HT1080 (cell line): ENCODE data around the gene LHFPL3. TPM values are rescaled to one million over a fixed set of nuclear protein-coding genes. Genes with fewer than 3 reads are reported as not detected.
A peak's percentile ranks its signal among the peaks of the same experiment; 100 is the strongest.
"Not testable (repeated sequence)": the region's sequence is repeated elsewhere in the genome, so short reads cannot be mapped to it uniquely, and the experiment has no call there.

Experiments
- DNase-seq: peaks from one replicate; pipeline ENCODE4 v3.0.0-alpha.2; 2015; ENCODE audit warnings: low read depth
- polyA plus RNA-seq, 2 experiments: library from polyadenylated mRNA; depleted of rRNA; stranded (reverse); fragments of >200 nt; gene quantifications; 2 replicates each; pipeline ENCODE4 v1.2.3, GENCODE V29; 2015
- total RNA-seq: library from RNA; depleted of rRNA; stranded (reverse); fragments of >200 nt; shearing (Covaris generic); gene quantifications from 2 replicates; pipeline ENCODE4 v1.2.3, GENCODE V29; 2014; rRNA removed

LHFPL3 gene
- total RNA-seq: not detected in 2 replicates
- not detected in 2 replicates for polyA plus RNA-seq (2015; cell fraction: cytosol; rRNA removed)
- polyA plus RNA-seq (2015; cell fraction: nucleus; rRNA removed): not detected in 2 replicates

DNA sequence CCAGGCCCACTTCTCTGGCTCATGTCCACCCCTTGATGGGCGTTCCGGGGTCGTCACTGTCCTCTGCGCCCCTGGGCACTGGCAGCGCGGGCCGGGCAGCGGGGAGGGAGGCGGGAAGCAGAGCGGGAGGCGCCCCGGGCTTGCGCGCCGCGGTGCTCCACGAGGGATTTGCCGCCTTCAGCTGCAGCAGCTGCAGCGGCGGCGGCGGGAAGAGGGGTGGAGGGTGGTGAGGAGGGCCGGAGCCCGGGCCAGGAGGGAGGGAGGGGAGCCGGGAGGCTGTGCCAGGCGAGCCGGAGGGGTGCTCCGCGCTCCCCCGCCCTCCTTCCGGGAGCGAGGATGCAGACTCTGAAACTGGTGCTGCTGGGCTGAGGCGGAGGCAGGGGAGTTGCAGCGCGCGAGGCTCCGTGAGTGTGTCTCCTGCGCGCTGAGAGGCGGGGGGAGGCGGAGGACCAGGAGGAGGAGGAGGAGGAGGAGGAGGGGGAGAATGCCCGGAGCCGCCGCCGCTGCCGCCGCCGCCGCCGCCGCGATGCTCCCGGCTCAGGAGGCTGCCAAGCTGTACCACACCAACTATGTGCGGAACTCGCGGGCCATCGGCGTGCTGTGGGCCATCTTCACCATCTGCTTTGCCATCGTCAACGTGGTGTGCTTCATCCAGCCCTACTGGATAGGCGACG is at the start of gene LHFPL3:
Gene LHFPL3 (plus strand): TSS at position 308 of the 674 bp plus-strand sequence.
- DNase-seq: no peak

DNA sequence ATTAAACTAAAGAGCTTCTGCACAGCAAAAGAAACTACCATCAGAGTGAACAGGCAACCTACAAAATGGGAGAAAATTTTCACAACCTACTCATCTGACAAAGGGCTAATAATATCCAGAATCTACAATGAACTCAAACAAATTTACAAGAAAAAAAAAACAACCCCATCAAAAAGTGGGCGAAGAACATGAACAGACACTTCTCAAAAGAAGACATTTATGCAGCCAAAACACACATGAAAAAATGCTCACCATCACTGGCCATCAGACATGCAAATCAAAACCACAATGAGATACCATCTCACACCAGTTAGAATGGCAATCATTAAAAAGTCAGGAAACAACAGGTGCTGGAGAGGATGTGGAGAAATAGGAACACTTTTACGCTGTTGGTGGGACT is 46.7 kb upstream of the LHFPL3 start:
- DNase-seq: not testable (repeated sequence)

DNA sequence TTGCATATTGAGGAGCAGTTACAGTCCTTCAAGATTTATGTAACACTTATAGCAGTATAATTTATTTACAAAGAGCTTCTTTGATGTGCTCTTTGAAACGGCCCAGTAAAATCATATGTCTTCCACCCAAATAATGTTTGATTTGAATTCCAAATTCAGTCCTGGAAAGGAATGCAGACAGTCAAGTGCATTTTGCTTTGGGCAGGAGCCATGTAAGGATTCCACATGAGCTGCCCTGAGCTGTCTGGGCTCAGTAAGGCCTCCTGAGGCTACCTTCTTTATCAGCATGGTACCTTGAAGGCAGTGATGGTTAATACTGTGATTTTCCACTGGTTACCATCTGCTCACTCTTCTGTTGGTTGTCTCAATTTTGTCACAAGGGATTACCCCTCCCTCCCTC is 41.6 kb upstream of the LHFPL3 start:
- DNase-seq: no peak

GRCh38 chr7:104288137-104288536 is 40.3 kb upstream of the LHFPL3 start:
- no peak for DNase-seq

DNA sequence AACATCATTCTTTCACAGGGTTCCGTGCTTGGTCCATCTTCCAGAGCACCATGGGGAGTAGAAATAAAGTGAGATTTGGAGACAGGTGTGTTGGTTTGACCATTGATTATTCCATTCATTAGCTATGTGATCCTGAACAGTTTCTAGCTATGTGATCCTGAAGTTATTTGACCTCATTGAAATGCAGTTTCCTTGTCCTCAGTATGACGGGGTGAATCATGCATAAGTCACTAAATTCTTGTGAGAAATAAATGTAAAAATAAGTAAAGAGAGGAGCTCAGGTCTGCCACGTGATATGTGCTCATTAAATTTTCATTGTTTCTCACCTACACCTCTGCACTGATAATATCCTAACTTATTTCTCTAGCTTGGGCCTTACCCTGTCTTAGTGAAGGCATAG is 34.1 kb upstream of the LHFPL3 start:
- no peak for DNase-seq

- DNase-seq: no peak
Observed at GRCh38 chr7:104296266-104296665, 32.1 kb upstream of the LHFPL3 start.

DNA sequence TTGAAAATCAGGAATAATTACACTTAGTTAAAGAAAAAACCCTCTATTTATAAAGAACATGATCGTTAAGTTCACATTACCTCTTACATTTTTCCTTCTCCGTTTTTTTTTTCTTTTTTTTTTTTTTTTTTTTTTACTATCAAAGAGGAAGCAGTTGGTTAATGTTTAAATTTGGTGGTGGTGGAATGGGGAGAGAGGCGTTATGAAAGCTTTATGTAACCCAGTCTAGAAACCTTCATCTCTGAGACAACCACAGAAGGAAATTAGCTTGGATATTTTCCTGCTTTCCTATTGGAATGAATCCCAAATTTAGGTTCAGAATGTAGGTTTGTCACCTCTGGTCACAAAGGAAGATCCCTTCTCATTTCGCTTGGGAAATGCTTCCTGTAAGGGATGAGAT is 31.5 kb upstream of the LHFPL3 start:
- DNase-seq: no peak

DNA sequence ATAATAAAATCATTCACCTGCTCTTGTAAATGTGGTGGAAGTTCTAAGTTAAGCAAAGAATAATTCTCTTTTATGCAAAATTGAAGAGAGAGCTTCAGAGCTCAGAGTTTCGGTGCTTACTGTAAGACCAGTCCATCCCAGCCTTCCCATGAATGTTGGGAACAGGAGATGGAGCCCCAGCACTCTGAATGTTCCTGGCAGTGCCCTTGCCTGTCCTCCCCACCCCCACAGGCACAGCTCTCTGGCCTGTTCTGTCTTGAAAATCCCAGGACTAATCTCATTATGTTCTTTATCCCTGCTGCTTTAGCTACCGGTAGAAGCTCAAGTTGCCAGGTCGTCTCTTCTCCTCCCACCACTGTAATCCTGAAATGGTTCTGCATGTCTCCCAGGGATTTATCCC is 29.1 kb upstream of the LHFPL3 start:
- DNase-seq: no peak

GRCh38 chr7:104299777-104300176 is 28.6 kb upstream of the LHFPL3 start:
- DNase-seq: no peak

DNA sequence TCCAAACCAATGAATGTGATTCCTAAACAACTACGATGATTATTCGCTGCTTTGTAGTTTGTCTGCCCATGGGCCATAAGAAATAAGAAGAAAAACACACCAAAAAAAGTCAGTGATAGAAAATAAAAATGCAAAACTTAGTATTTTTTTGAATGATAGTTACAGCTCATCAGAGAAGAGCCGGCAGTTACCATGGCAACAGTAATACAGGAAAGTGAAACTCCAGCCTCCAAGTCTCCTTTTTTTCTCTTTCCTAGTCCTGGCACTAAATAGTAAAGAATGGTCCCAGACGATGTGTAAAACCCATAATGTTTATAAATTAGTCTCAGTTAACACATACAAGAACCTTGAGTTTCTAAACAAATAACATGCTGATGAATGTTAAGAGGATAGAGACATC is 21.6 kb upstream of the LHFPL3 start:
- no peak for DNase-seq

- no peak for DNase-seq
Observed at GRCh38 chr7:104317948-104318629, 10.3 kb upstream of the LHFPL3 start.

- DNase-seq: no peak
Observed at GRCh38 chr7:104327534-104327933, 869 bp upstream of the LHFPL3 start.

GRCh38 chr7:104327938-104328295 is 486 bp upstream of the LHFPL3 start:
- DNase-seq: no peak

- DNase-seq: no peak
Observed at GRCh38 chr7:104328970-104329825, 795 bp downstream of the LHFPL3 start.

- peak; percentile 2 for DNase-seq
Observed at GRCh38 chr7:104341546-104341945, 13.1 kb downstream of the LHFPL3 start.

GRCh38 chr7:104352736-104353135 is 24.3 kb downstream of the LHFPL3 start:
- DNase-seq: no peak

DNA sequence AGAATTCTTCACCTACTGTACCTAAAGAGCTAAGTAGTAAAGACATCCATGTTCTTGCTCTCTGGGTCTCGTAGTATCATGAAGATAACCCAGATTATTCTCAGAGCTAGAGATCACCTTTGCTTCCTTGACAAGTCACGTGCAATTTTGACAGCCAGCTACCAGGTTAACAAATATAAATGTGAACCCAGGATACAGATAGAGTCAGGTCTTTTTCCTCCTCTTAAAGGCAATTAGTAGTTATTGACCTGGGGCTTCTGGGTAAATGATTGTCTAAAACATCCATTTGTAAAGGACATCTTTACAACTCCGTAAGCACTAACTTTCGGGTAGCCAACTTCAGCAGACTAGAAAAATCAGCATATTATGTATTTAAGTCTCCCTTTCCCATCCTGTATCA is 28.8 kb downstream of the LHFPL3 start:
- DNase-seq: no peak

GRCh38 chr7:104358446-104359132 is 30.2 kb downstream of the LHFPL3 start:
- no peak for DNase-seq

- DNase-seq: no peak
Observed at GRCh38 chr7:104362756-104363155, 34.4 kb downstream of the LHFPL3 start.

DNA sequence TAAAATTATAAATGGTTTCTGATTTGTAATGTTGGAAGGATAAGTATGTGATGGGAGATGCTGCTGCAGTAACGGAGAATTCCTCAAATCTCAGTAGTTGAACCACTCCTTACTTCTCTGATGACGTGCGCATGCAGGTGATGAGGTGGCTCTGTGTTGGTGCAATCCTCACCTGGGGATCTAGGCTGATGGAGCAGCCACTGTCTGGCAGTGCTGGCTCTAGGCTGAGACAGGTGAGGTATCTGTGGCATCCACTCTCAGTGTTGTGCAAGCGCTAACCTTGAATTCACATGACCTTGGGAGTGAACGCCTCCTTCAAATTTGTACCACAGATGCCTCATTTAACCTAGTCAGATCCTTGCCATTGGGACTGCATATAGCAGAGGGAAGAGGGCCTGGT is 35.0 kb downstream of the LHFPL3 start:
- no peak for DNase-seq

DNA sequence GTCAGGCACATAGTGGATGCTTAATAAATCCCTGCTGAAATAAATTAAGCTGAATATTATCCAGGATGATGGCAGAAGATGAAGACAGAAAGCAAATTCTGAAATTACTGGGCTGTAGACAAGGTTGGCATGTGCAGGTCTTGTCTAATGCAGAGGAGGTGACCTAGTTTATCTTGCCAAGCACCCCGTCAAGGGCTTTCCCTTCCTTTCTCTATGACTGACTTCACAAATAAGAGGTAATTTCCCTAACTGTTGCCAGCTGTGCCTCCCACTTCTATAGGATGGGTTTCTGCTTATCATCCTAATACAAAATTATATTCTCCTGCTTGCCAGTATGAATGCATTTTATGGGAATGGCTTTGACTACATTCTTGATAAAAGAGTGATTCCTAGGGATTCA is 38.0 kb downstream of the LHFPL3 start:
- no peak for DNase-seq

- no peak for DNase-seq
Observed at GRCh38 chr7:104367926-104368325, 39.5 kb downstream of the LHFPL3 start.
